GM15510 (cell line): Measurements from ENCODE around the gene PSORS1C2.

Experiments
- POLR2A ChIP-seq: IDR thresholded peaks from 3 replicates; pipeline ENCODE4 v1.6.1; 2011; ENCODE audit warnings: borderline replicate concordance; ENCODE audit not compliant: insufficient read length; ENCODE audit errors: extremely low read depth

The PSORS1C2 gene

DNA sequence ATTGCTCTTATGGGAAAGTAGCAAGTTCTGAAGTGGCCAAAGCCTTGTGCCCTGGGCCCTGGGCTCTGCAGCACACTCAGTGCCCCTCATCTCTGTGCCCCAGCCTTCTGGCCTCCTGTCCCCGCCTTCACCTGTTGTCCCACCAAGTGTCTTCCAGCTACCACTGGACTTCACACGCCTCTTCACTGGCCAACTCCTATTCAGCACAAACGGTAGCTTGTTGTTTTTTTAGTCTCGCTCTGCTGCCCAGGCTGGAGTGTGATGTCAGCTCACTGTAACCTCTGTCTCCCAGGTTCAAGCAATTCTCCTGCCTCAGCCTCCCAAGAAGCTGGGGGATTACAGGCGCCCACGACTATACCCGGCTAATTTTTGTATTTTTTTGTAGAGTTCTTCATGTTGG lies 13.9 kb upstream of the PSORS1C2 start:
- no peak for TF ChIP-seq POLR2A

DNA sequence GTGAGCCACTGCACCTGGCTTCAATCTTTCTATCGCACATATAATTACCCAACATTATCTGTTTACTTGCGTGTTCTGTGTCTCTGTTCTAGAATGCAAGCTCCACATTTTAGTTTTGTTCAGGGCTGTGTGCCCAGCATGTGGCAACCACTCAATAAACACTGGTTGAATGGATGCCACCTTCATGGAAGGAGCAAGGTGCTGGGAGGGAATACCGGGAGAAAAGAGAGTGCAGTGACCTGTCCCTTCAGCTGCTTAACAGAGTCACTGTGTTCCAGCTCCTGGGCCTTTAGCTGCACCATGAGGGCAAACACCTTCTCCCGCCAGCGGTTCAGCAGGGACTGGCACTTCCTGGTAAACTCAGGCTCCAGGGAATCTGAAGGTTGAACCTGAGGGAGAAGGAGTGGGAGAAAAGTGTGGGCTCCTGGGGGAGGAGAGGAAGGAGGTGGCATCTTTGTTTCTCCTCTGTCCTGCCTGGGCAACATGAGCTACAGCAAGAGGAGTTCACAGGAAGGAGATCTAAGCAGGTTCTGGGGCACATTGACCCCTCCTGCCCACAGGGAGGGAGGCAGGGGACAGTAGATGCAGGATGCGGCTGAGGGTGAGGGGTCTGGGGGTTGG lies 11.1 kb upstream of the PSORS1C2 start:
- no peak for TF ChIP-seq POLR2A

DNA sequence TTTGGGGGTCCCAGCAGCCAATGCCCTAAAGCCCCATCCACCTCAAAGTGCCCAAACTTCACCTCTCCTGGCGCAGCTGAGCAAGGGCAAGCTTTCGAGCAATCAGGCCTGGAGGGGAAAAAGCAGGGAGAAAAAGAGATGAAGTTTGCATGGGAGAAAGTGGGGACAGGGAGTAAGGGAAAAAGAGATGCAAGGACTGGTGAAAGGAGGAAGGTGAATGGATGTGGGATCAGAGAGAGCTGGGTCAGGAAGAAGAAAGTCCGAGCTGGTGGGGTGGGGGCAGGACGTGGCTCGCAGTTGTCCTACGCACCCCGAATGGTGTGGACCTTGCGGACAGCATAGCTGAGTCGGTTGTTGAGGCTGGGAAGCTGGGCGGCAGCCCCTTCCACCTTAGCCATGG lies 6.5 kb upstream of the PSORS1C2 start:
- TF ChIP-seq POLR2A = no peak

DNA sequence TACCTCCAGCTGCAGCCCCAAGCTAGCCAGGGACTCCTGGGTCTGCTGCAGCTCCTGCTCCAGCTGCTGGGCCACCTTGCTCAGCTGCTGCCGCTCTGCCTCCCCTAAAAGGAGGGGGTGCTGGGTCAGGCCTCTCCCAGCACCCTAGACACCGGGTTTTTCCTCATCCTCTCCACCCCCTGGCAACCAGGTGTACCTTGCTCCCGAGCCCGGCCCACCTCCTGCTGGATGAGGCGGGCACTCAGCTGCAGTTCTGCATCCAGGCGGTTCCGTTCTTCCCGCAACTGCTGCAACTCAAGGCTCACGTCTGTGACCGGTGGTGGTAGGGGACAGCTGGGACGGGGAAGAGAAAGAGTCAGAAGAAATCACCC lies 6.1 kb upstream of the PSORS1C2 start:
- TF ChIP-seq POLR2A = no peak

DNA sequence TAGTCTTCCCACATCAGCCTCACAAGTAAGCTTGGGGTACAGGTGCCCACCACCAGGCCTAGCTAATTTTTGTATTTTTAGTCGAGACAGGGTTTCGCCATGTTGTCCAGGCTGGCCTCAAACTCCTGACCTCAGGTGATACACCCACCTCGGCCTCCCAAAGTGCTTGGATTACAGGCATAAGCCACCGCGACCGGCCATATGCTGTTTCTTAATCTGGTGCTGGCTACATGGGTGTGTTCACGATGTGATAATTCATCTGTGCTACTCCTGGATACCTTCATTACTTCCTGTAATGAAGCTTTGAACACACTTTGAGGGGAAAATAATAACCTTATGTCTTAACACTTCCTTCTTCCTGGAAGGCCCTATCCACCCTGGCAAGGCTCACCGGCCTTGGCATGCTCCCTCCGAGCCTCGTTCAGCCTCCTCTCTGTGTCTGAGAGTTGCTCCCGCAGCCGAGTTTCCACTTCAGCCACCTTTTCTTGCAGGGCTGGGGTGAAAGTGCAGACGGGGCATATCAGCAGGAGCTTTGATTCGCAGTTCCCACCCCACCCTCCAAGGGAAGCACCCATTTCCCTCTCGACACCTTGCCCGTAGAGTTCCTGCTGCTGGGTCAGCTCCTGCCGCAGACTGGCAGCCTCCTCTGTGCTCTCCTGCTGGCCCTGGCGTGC lies 5.6 kb upstream of the PSORS1C2 start:
- TF ChIP-seq POLR2A = no peak

DNA sequence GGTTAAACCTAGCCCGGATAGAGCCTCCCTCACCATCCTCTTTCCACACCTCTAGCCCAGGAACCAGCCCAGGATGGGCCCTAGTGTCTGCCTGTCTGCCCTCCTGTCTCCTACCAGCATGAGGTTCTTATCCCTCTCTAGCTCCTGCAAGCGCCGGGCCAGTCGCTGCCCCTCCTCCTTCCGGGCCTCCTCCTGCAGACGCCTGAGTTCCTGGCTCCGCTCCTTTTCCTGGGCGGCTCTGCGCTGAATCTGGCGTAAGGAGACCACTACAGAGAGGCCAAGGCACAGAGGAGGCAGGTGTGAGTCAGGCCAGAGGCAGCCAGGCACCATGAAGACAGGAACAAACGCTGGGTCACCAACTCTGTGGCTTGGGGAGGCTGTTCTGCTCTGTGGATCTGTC lies 4.3 kb upstream of the PSORS1C2 start:
- no peak for TF ChIP-seq POLR2A

DNA sequence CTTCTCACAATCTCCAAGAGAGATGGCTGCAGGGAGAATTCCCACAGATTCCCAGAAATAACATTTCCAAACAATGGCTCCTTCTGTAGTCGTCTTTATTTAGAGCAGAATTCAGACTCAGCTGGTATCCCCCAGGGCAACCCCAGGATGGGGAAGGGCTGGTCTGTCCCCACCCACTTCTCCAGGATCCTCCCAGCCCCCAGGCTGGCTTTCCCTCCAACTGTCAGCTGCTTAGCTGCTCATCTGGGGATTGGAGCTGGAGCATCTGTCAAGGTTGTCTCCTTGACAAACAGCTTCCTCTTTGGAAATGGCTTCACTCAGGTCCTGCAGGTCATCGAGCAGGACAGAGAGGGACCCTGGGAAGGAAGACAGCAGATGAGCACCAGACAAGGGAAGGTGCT lies 3.5 kb upstream of the PSORS1C2 start:
- TF ChIP-seq POLR2A = no peak

DNA sequence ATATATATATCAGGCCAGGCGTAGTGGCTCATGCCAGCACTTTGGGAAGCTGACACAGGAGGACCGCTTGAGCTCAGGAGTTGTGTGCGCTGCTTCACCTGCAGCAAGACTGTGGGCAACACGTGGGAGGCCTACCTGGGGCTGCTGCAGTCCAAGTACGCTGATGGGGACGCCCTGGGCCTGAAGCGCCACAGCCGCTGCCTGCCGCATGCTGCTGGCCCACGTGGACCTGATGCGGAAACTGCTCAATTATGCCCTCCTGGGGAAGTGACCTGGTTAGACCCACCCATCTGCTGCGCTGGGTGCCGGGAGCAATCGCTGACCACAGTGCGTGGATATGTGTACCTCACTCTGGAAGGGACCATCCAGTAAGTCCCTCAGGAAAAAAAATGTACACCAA lies 1.8 kb upstream of the PSORS1C2 start:
- TF ChIP-seq POLR2A = no peak

DNA sequence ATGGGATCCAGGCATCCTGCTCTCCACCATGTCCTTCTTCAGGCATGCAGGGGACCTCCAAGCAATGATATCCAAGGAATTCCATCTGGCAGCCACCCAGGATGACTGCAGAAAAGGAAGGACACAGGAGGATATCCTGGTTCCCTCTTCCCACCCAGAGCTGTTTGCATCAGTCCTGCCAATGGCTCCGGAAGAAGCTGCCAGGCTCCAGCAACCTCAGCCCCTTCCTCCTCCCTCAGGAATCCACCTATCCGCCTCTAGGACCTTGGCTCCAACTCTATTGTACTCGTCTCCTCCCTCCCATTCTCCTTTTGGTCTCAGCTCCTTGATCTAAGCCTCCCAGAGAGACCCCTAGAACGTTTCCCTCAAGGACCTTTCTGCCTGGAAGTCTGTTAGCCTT lies 733 bp upstream of the PSORS1C2 start:
- no peak for TF ChIP-seq POLR2A

DNA sequence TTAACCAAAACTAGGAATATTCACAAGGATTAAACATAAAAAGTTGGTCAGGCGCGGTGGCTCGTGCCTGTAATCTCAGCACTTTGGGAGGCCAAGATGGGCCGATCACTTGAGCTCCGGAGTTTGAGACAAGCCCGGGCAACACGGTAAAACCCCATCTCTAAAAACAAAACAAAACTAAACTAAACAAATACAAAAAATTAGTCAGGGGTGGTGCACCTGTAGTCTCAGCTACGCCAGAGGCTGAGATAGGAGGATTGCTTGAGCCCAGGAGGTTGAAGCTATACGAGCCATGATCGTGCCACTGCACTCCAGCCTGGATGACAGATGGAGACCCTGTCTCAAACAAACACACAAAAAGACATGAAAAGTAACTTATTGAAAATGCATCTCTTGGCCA lies 3.2 kb downstream of the PSORS1C2 start:
- no peak for TF ChIP-seq POLR2A

DNA sequence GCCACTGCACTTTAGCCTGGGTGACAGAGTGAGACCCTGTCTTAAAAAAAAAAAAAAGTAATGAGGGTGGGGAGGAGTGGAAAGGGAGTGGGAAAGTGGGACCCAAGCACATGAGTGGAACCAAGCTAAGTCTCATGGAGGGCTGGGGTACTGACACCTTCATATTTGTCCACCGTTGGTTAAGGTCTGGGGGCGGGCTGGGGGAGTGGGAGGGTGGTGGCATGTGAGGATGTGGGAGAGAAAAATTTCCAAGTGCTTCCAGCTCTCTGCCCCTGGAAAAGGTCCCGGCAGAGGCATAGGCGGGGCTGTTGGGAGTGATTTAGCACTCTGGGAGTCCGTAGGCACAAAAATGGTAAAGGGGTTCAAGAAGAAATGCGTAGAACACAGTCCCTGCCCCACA lies 6.1 kb downstream of the PSORS1C2 start:
- no peak for TF ChIP-seq POLR2A

DNA sequence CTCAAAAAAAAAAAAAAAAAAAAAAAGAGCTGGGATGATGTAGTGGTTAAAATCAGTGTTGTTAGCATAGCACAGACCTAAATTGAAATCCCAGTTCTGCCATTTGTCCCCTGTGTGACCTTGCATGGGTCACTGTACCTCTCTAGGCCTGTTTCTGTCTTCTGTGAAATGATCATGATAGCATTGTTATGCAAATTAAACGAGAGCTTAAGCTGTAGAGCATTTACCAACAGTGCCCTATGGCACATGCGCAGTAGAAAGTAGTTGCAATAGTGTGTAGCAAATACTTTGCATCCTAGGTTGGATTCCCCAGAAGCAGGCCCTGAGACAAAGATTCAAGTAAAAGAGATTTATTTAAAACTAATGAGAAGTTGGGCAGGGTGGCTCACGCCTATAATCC lies 7.3 kb downstream of the PSORS1C2 start:
- no peak for TF ChIP-seq POLR2A

DNA sequence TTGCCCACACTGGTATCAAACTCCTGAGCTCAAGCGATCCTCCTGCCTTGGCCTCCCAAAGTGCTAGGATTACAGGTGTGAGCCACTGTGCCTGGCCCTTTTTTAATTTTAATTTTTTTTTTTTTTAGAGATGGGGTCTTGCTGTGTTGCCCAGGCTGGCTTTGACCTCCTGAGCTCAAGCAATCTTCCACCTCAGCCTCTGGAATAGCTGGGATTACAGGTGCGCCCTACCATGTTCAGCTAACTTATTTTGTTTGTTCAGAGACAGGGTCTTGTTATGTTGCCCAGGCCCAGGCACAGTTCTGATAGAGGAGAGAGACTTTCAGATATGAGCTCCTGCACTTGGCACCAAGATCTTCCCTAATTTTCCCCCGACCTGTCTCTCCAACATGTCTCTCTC lies 8.1 kb downstream of the PSORS1C2 start:
- no peak for TF ChIP-seq POLR2A

DNA sequence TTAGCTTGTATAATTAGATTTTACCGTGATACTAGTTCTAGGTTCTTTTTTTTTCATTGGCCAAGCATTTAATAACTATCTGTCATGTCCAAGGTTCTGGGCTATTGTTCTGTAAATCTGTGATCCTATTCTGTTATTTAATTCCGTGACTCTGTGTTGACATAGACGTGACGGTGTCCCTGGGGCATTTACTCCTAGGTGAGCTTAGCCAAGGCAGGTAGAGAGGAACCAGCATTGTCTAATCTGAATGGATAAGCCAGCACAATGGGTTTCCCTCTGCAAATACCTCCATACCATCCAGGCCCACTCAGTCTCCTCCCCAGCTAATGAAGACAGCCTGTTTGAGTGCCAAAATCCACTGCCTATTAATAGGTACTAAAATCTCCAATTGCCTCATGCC lies 9.7 kb downstream of the PSORS1C2 start:
- no peak for TF ChIP-seq POLR2A

DNA sequence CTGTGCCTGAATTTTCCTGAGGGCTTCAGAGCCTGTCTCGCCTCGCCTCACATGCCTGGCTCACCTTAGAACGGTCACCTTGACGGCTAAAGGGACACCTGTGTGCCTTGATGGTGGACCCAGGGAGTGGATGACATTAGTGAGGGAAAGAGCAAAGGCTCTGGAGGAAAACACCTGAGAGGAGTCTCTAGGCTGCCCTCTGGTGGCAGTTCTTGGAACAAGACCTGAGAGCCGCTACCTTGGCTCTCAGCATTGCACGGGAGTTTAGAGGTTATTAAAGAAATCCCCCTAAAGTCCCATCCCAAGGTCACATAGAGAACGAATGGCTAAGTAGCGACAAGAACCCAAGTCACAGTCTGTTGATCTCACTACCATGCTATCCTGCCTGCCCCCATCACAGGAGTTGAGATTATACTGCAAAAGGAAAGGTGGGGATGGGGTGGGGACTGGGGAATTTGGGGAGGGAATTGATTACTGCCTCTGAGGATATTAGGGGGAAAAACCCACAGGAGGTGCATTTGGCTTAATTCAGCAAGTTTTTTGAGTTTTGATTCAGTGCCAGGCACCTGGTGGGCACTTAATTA lies 10.7 kb downstream of the PSORS1C2 start:
- TF ChIP-seq POLR2A = no peak
